H1 (cell line): Measurements from ENCODE around the gene ABHD16B. TPM values are rescaled to one million over a fixed set of nuclear protein-coding genes. Genes with fewer than 3 reads are reported as not detected.
A peak's percentile ranks its signal among the peaks of the same experiment; 100 is the strongest.

Source experiments
- CTCF ChIA-PET: fragments of 300-600 bp; sonication (Branson Sonifier 250); formaldehyde crosslinking; loops from one replicate; lab custom pipeline; 2021; ENCODE audit not compliant: partially characterized antibody; lab: Charles Lee
- POLR2A ChIA-PET: fragments of 300-600 bp; sonication (Branson Sonifier 250); formaldehyde crosslinking; loops from one replicate; lab custom pipeline; 2021; ENCODE audit warnings: inconsistent platforms; ENCODE audit not compliant: partially characterized antibody; lab: Charles Lee
- DNase-seq, 2 experiments: peaks; one replicate each; pipeline versions ENCODE4 v3.0.0 to v3.0.0-alpha.2; 2010 to 2022; ENCODE audit warnings: low spot score in 2 of 2, low read depth in 1 of 2, mixed read lengths in 1 of 2
- FAIRE-seq: peaks from 2 replicates; lab custom pipeline; 2011; peaks lifted over from hg19 to GRCh38; lab: Jason Lieb, UNC
- H2AFZ ChIP-seq: 2 replicates; pipeline ENCODE4 v1.8.1; 2012; ENCODE audit warnings: low read length, inconsistent platforms
- H2AK5ac ChIP-seq: 2 replicates; pipeline ENCODE4 v1.6.1; 2013; ENCODE audit warnings: low read depth, low read length
- H2BK120ac ChIP-seq: replicated peaks from 2 replicates; pipeline ENCODE3; 2013; ENCODE audit warnings: low read depth, low read length, inconsistent platforms
- H2BK12ac ChIP-seq: 2 replicates; pipeline ENCODE4 v1.6.1; 2013; ENCODE audit warnings: low read depth, low read length
- H2BK15ac ChIP-seq: 2 replicates; pipeline ENCODE4 v1.6.1; 2013; ENCODE audit warnings: low read length
- H2BK20ac ChIP-seq: 2 replicates; pipeline ENCODE4 v1.6.1; 2013; ENCODE audit warnings: low read length
- H2BK5ac ChIP-seq: 2 replicates; pipeline ENCODE4 v1.6.1; 2013; ENCODE audit warnings: low read depth, low read length
- H3K14ac ChIP-seq: 2 replicates; pipeline ENCODE4 v1.6.1; 2013; ENCODE audit warnings: inconsistent platforms; ENCODE audit not compliant: insufficient read length
- H3K18ac ChIP-seq: 2 replicates; pipeline ENCODE4 v1.6.1; 2013; ENCODE audit warnings: low read length; ENCODE audit errors: extremely low read depth
- H3K23ac ChIP-seq: 2 replicates; pipeline ENCODE4 v1.6.1; 2013; ENCODE audit warnings: inconsistent platforms; ENCODE audit not compliant: insufficient read length
- H3K23me2 ChIP-seq: 2 replicates; pipeline ENCODE4 v1.6.1; 2013; ENCODE audit warnings: low read depth, low read length
- H3K27ac ChIP-seq: 2 replicates; pipeline ENCODE4 v1.6.1; 2011; ENCODE audit warnings: low read depth, low read length, inconsistent platforms
- H3K27me3 ChIP-seq, 4 experiments: replicated peaks in 1 of 4; 1 replicate in 1 of 4; 2 replicates in 3 of 4; pipeline versions ENCODE4 v1.6.1 to v1.8.1; 2011 to 2013; ENCODE audit warnings: low read length in 3 of 4, mild to moderate bottlenecking in 3 of 4, inconsistent platforms in 2 of 4, mixed read lengths in 2 of 4, moderate library complexity in 1 of 4; ENCODE audit not compliant: control insufficient read depth in 3 of 4, insufficient read depth in 3 of 4; ENCODE audit errors: extremely low read depth in 1 of 4
- H3K36me3 ChIP-seq, 4 experiments: 2 replicates each; pipeline versions ENCODE4 v1.6.1 to v1.8.1; 2011 to 2013; ENCODE audit warnings: mild to moderate bottlenecking in 4 of 4, low read length in 3 of 4, moderate library complexity in 2 of 4, control low read depth in 1 of 4, inconsistent platforms in 1 of 4; ENCODE audit not compliant: insufficient read depth in 4 of 4, control insufficient read depth in 2 of 4
- H3K4ac ChIP-seq: replicated peaks from 2 replicates; pipeline ENCODE3; 2013; ENCODE audit warnings: low read length, low read depth, mixed read lengths, inconsistent platforms; ENCODE audit not compliant: insufficient read length
- H3K4me1 ChIP-seq, 4 experiments: replicated peaks in 1 of 4; 1 replicate in 1 of 4; 2 replicates in 3 of 4; pipeline versions ENCODE4 v1.6.1 to v1.8.1; 2011 to 2013; ENCODE audit warnings: low read length in 3 of 4, inconsistent platforms in 2 of 4, mixed read lengths in 1 of 4; ENCODE audit not compliant: insufficient read depth in 4 of 4, control insufficient read depth in 3 of 4
- H3K4me2 ChIP-seq, 2 experiments: 2 replicates each; pipeline versions ENCODE4 v1.6.1 to v1.8.1; 2011 to 2013; ENCODE audit warnings: low read depth in 2 of 2, low read length in 2 of 2, control low read depth in 1 of 2, inconsistent platforms in 1 of 2, mild to moderate bottlenecking in 1 of 2; ENCODE audit not compliant: insufficient read depth in 1 of 2
- H3K4me3 ChIP-seq, 4 experiments: fragments of 200-600, 300-600 bp in 1 of 4; sonication (generic), shearing (Covaris generic), sonication (Bioruptor Twin) in 1 of 4; 2 replicates each; pipeline versions ENCODE4 v1.5.1 to v1.8.1; 2011 to 2016; ENCODE audit warnings: low read length in 4 of 4, low read depth in 3 of 4, control low read depth in 2 of 4, inconsistent platforms in 2 of 4, mild to moderate bottlenecking in 2 of 4, mixed read lengths in 1 of 4, moderate library complexity in 1 of 4; ENCODE audit not compliant: insufficient read depth in 2 of 4; ENCODE audit errors: extremely low read depth in 1 of 4
- H3K56ac ChIP-seq: replicated peaks from 2 replicates; pipeline ENCODE3; 2013; ENCODE audit warnings: low read depth, mild to moderate bottlenecking, mixed read lengths, low read length, inconsistent platforms; ENCODE audit not compliant: insufficient read length
- H3K79me1 ChIP-seq: 2 replicates; pipeline ENCODE4 v1.6.1; 2013; ENCODE audit warnings: low read depth, low read length, control low read depth
- H3K79me2 ChIP-seq, 2 experiments: 2 replicates each; pipeline versions ENCODE4 v1.6.1 to v1.8.1; 2012 to 2013; ENCODE audit warnings: low read length in 2 of 2, mild to moderate bottlenecking in 2 of 2, inconsistent platforms in 1 of 2; ENCODE audit not compliant: insufficient read depth in 2 of 2, control insufficient read depth in 1 of 2
- H3K9ac ChIP-seq, 4 experiments: replicated peaks in 1 of 4; 1 replicate in 1 of 4; 2 replicates in 3 of 4; pipeline versions ENCODE4 v1.6.1 to v1.8.1; 2011 to 2013; ENCODE audit warnings: low read depth in 3 of 4, low read length in 3 of 4, control low read depth in 2 of 4, mild to moderate bottlenecking in 2 of 4, moderate library complexity in 2 of 4, inconsistent platforms in 1 of 4; ENCODE audit errors: extremely low read depth in 1 of 4
- H3K9me3 ChIP-seq, 2 experiments: 2 replicates each; pipeline versions ENCODE4 v1.6.1 to v1.8.1; 2012 to 2013; ENCODE audit warnings: mild to moderate bottlenecking in 2 of 2, moderate library complexity in 2 of 2, control low read depth in 1 of 2, inconsistent platforms in 1 of 2, low read depth in 1 of 2, low read length in 1 of 2, mixed read lengths in 1 of 2; ENCODE audit not compliant: insufficient read depth in 2 of 2
- H4K20me1 ChIP-seq, 2 experiments: replicated peaks in 1 of 2; 2 replicates each; pipeline versions ENCODE3 to v1.8.1; 2011 to 2013; ENCODE audit warnings: inconsistent platforms in 2 of 2, low read length in 2 of 2, mild to moderate bottlenecking in 1 of 2; ENCODE audit not compliant: insufficient read depth in 2 of 2, control insufficient read depth in 1 of 2
- H4K5ac ChIP-seq: 2 replicates; pipeline ENCODE4 v1.6.1; 2013; ENCODE audit warnings: low read length, low read depth, mixed read lengths, inconsistent platforms; ENCODE audit not compliant: insufficient read length
- H4K8ac ChIP-seq: 2 replicates; pipeline ENCODE4 v1.8.0; 2013; ENCODE audit warnings: mild to moderate bottlenecking, moderate library complexity, low read length, inconsistent platforms; ENCODE audit not compliant: insufficient read depth; ENCODE audit errors: extremely low read depth
- H4K91ac ChIP-seq: replicated peaks from 2 replicates; pipeline ENCODE3; 2013; ENCODE audit warnings: low read length, mixed read lengths, inconsistent platforms; ENCODE audit not compliant: insufficient read length
- BACH1 ChIP-seq: IDR thresholded peaks from 2 replicates; pipeline ENCODE4 v1.6.1; 2012; ENCODE audit warnings: low read length, improper control_type of control experiment
- BCL11A ChIP-seq, 2 experiments: IDR thresholded peaks; one replicate each; pipeline ENCODE4 v1.6.1; 2011; ENCODE audit warnings: low read depth in 2 of 2, low read length in 2 of 2, mild to moderate bottlenecking in 2 of 2
- CBX5 ChIP-seq: fragments of 300-800, 300-1000 bp; sonication (generic); IDR thresholded peaks from 2 replicates; pipeline ENCODE4 v1.7.1; 2016; ENCODE audit warnings: antibody characterized with exemption, low read length, low read depth
- CHD2 ChIP-seq: IDR thresholded peaks from 2 replicates; pipeline ENCODE4 v1.6.1; 2012; ENCODE audit warnings: low read length, improper control_type of control experiment
- CTBP2 ChIP-seq: IDR thresholded peaks from 2 replicates; pipeline ENCODE4 v1.7.0; 2011; ENCODE audit warnings: borderline replicate concordance, mild to moderate bottlenecking, moderate library complexity, mixed read lengths, low read length; ENCODE audit not compliant: insufficient read depth, insufficient read length
- HDAC2 ChIP-seq, 2 experiments: fragments of 300-600 bp in 1 of 2; sonication (generic) in 1 of 2; IDR thresholded peaks; 2 replicates each; pipeline ENCODE4 v1.6.1; 2011 to 2012; ENCODE audit warnings: low read depth in 2 of 2, low read length in 2 of 2, mild to moderate bottlenecking in 2 of 2, moderate library complexity in 2 of 2, borderline replicate concordance in 1 of 2, inconsistent platforms in 1 of 2
- JUN ChIP-seq: IDR thresholded peaks from 2 replicates; pipeline ENCODE4 v1.6.1; 2011; ENCODE audit warnings: low read depth, mild to moderate bottlenecking, improper control_type of control experiment, low read length
- KDM5A ChIP-seq: fragments of 200-600 bp; IDR thresholded peaks from 2 replicates; pipeline ENCODE4 v1.7.1; 2012; ENCODE audit warnings: mild to moderate bottlenecking, low read length, inconsistent platforms, mixed read lengths
- POLR2A ChIP-seq, 2 experiments: IDR thresholded peaks; 1 replicate in 1 of 2; 2 replicates in 1 of 2; pipeline ENCODE4 v1.6.1; 2011; ENCODE audit warnings: low read depth in 2 of 2, low read length in 2 of 2, mild to moderate bottlenecking in 2 of 2; ENCODE audit errors: control extremely low read depth in 1 of 2
- POU5F1 ChIP-seq: IDR thresholded peaks from 2 replicates; pipeline ENCODE4 v1.6.1; 2011; ENCODE audit warnings: low read depth, mild to moderate bottlenecking, low read length, moderate library complexity
- SIRT6 ChIP-seq: IDR thresholded peaks from one replicate; pipeline ENCODE4 v1.7.1; 2012; ENCODE audit warnings: low read length, inconsistent platforms
- SP1 ChIP-seq: IDR thresholded peaks from 2 replicates; pipeline ENCODE4 v1.6.1; 2011; ENCODE audit warnings: low read depth, low read length
- SP2 ChIP-seq: IDR thresholded peaks from 2 replicates; pipeline ENCODE4 v1.6.1; 2012; ENCODE audit warnings: mild to moderate bottlenecking, low read length, inconsistent platforms
- SUZ12 ChIP-seq: fragments of 200-600 bp; sonication (generic); IDR thresholded peaks from 2 replicates; pipeline ENCODE4 v1.6.1; 2012; ENCODE audit warnings: mild to moderate bottlenecking, inconsistent platforms, low read length, moderate library complexity, mixed read lengths
- TAF1 ChIP-seq: IDR thresholded peaks from 2 replicates; pipeline ENCODE4 v1.6.1; 2011; ENCODE audit warnings: mild to moderate bottlenecking, low read depth, low read length
- WGBS, 2 experiments: shearing (Covaris generic) in 1 of 2; methylation state at CpG; one replicate each; pipeline versions ENCODE4 v1.1.6 to v1.1.7; 2013 to 2015; ENCODE audit warnings: low lambda C conversion rate in 2 of 2, mixed read lengths in 2 of 2, inconsistent platforms in 1 of 2, low coverage in 1 of 2, missing lambda C conversion rate in 1 of 2; ENCODE audit not compliant: insufficient replicate concordance in 2 of 2, insufficient coverage in 1 of 2, insufficient read length in 1 of 2; ENCODE audit errors: extremely low coverage in 1 of 2, missing lambda C conversion rate in 1 of 2; 5-methylcytosine and 5-hydroxymethylcytosine counted together
- polyA plus RNA-seq, 7 experiments: library from polyadenylated mRNA; depleted of rRNA in 3 of 7; stranded (reverse) in 5 of 7; unstranded in 2 of 7; fragments of >200 nt in 5 of 7; fragments of 200-250 nt in 2 of 7; gene quantifications; 1 replicate in 5 of 7; 2 replicates in 1 of 7; 4 replicates in 1 of 7; pipeline versions ENCODE4 v1.2.1 to v1.2.3, GENCODE V29; 2011 to 2013; ENCODE audit warnings: missing spikeins in 2 of 7, mixed read lengths in 2 of 7
- total RNA-seq: library from RNA; stranded (reverse); fragmentation: NEBNext Ultra II Directional; extraction: Animal tissue kit (Norgen Biotek cat#: 25700); gene quantifications from 2 replicates; pipeline ENCODE4 v1.2.1, GENCODE V29; 2021

Gene ABHD16B
- total and polyA plus RNA-seq, 2 of the 8 experiments (the other 6 are each of a cell fraction or from before 2014, with no cell fraction given), result not detected

DNA sequence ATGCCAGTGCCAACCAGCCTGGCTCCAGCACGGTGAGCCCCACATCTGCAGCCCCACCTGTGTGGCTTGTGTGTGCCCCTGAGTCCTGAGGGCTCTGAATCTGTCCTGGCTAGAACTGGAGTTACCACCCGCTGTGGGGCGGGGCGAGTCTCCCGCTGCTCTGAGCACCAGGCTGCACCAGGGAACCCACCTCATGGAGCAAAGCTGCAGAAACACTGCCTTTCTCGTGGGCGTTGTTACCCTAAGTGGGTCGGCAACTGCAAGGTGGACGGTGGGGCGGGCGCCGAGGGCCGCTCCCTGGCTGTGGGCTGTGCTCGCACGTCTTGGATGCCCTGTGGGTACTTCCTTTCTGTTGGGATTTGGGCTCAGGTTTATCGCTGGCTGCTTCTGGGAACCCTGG lies 17.5 kb upstream of the ABHD16B start:
- H3K36me3 ChIP-seq, result no peaks in the 10 kb centered on the region
- H4K20me1 ChIP-seq, result peaks cover 0 to 5% of the 10 kb centered on the region in 2 experiments
- peak overlapping the region; percentile 61; the same call in 1 of the 2 replicates for H2BK15ac ChIP-seq
- H3K18ac ChIP-seq, result peak overlapping the region; percentile 62
- peaks cover 12% of the 10 kb centered on the region; the same call in 1 of the 2 replicates for H3K23me2 ChIP-seq
- peak overlapping the region; percentile 88 for H4K91ac ChIP-seq
- H4K8ac ChIP-seq, result no peak overlapping the region
- peaks cover 6 to 32% (median 24%) of the 10 kb centered on the region in 4 experiments for H3K4me1 ChIP-seq
- no peak overlapping the region for H3K27ac ChIP-seq
- FAIRE-seq (no peak), DNase-seq (no peak)
- no peaks in the 10 kb centered on the region for H3K79me1 ChIP-seq
- no peak overlapping the region for H3K4me3 ChIP-seq
- no peak overlapping the region; a peak in 1 of 4 replicates for H3K4me2 ChIP-seq
- peak overlapping the region; percentile 50; the same call in 1 of the 2 replicates for H2BK12ac ChIP-seq
- H2BK5ac ChIP-seq, result peak overlapping the region; percentile 68
- no peak overlapping the region for H3K14ac ChIP-seq
- H3K56ac ChIP-seq, result no peak overlapping the region
- no peak overlapping the region for H2BK120ac ChIP-seq
- H3K79me2 ChIP-seq, result no peaks in the 10 kb centered on the region
- no peak overlapping the region for H2AFZ ChIP-seq
- H2AK5ac ChIP-seq, result peak overlapping the region; percentile 82; the same call in 1 of the 2 replicates
- H2BK20ac ChIP-seq, result peak overlapping the region; percentile 21; the same call in 1 of the 2 replicates
- 84% methylated on average over 14 of the region's 16 CpGs; no CpG with 5 or more reads in 1 of the 2 experiments for WGBS, 2 experiments
- H3K4ac ChIP-seq, result no peak overlapping the region
- H3K9ac ChIP-seq, result no peak overlapping the region
- H3K23ac ChIP-seq, result no peak overlapping the region
- H3K9me3 ChIP-seq, result no peaks in the 10 kb centered on the region
- POLR2A ChIA-PET, result interaction anchor here (0.5 to 1.7 kb wide), 2 partner anchors 15 to 20 kb away, joined by 3 to 6 read pairs; no protein-coding TSS in a partner anchor
- H4K5ac ChIP-seq, result no peak overlapping the region
- CTCF ChIA-PET, result interaction anchor here (0.6 to 1.2 kb wide), 2 partner anchors 69 to 219 kb away, joined by 3 to 4 read pairs; no protein-coding TSS in a partner anchor
- H3K27me3 ChIP-seq, result no peaks in the 10 kb centered on the region
- TF ChIP-seq CHD2 (no peak), SP2 (no peak), SUZ12 (no peak), POU5F1 (no peak), TAF1 (no peak), CBX5 (no peak), KDM5A (no peak), CTBP2 (no peak), HDAC2 (IDR thresholded peaks at IDR 0.05; ENCODE audit: borderline replicate concordance in 1 of 2, low read depth in 2 of 2, low read length in 2 of 2) (no peak), SP1 (no peak), BCL11A (IDR thresholded peaks at IDR 0.05; ENCODE audit: low read depth in 2 of 2, low read length in 2 of 2) (no peak), JUN (no peak), SIRT6 (no peak), BACH1 (no peak), POLR2A (IDR thresholded peaks at IDR 0.05; ENCODE audit: control extremely low read depth in 1 of 2, low read depth in 2 of 2, low read length in 2 of 2) (no peak)
